PC-3 (cell line): ENCODE measurements around the gene PTGER2. TPM values are rescaled to one million over a fixed set of nuclear protein-coding genes. Genes with fewer than 3 reads are reported as not detected.
A peak's percentile ranks its signal among the peaks of the same experiment; 100 is the strongest.

ENCODE experiments used
- ATAC-seq: fragments of 200-7000 bp; cut with Tn5 transposase; 2 replicates; pipeline ENCODE4 v1.9.1; 2020; ENCODE audit warnings: mild to moderate bottlenecking, moderate library complexity
- BruUV-seq: library from RNA; stranded (reverse); fragments of 400-500 nt; replicated peaks from 2 replicates; lab custom pipeline; 2021; lab: Mats Ljungman, UMichigan
- CTCF ChIA-PET: fragments of 300-600 bp; sonication (Branson Sonifier 250); formaldehyde crosslinking; loops from one replicate; lab custom pipeline; 2022; ENCODE audit warnings: antibody characterized with exemption; lab: Charles Lee
- POLR2A ChIA-PET: fragments of 300-600 bp; sonication (Branson Sonifier 250); formaldehyde crosslinking; loops from one replicate; lab custom pipeline; 2022; ENCODE audit warnings: antibody characterized with exemption; ENCODE audit not compliant: unreplicated experiment; lab: Charles Lee
- DNase-seq: peaks from one replicate; pipeline ENCODE4 v3.0.0-alpha.2; 2015
- H2AFZ ChIP-seq: fragments of 300-600 bp; sonication (generic); 2 replicates; pipeline ENCODE4 v1.6.0; 2016; ENCODE audit warnings: antibody characterized with exemption, low read length
- H3F3A ChIP-seq: fragments of 300-600 bp; sonication (generic); one replicate; pipeline ENCODE4 v1.6.0; 2017; ENCODE audit warnings: antibody characterized with exemption, low read length, control low read depth, mild to moderate bottlenecking; ENCODE audit not compliant: unreplicated experiment
- H3K27ac ChIP-seq: fragments of 300-600 bp; sonication (generic); 2 replicates; pipeline ENCODE4 v1.5.1; 2016; ENCODE audit warnings: mild to moderate bottlenecking, low read length
- H3K27me3 ChIP-seq: fragments of 300-600 bp; sonication (generic); 2 replicates; pipeline ENCODE4 v1.6.1; 2016; ENCODE audit warnings: low read length, mixed read lengths
- H3K36me3 ChIP-seq: fragments of 300-600 bp; sonication (generic); 2 replicates; pipeline ENCODE4 v1.6.1; 2016; ENCODE audit warnings: low read depth, mixed run types, low read length, mixed read lengths
- H3K4me1 ChIP-seq: fragments of 300-600 bp; sonication (generic); 2 replicates; pipeline ENCODE4 v1.5.1; 2016; ENCODE audit warnings: low read length; ENCODE audit not compliant: insufficient read depth
- H3K4me2 ChIP-seq: fragments of 300-600 bp; sonication (generic); 2 replicates; pipeline ENCODE4 v1.6.0; 2016; ENCODE audit warnings: low read length
- H3K4me3 ChIP-seq: fragments of 300-600 bp; sonication (generic); 2 replicates; pipeline ENCODE4 v1.5.1; 2016; ENCODE audit warnings: mild to moderate bottlenecking, low read length, mixed read lengths
- H3K79me2 ChIP-seq: fragments of 300-600 bp; sonication (generic); 2 replicates; pipeline ENCODE4 v1.6.1; 2017; ENCODE audit warnings: low read length, mixed read lengths
- H3K9ac ChIP-seq: fragments of 300-600 bp; sonication (generic); 2 replicates; pipeline ENCODE4 v1.6.0; 2016; ENCODE audit warnings: mild to moderate bottlenecking, low read length
- H3K9me2 ChIP-seq: fragments of 300-600 bp; sonication (generic); replicated peaks from 2 replicates; pipeline ENCODE4 v1.6.1; 2016; ENCODE audit warnings: mixed run types, low read length, mixed read lengths
- H3K9me3 ChIP-seq: fragments of 300-600 bp; sonication (generic); 2 replicates; pipeline ENCODE4 v1.6.1; 2016; ENCODE audit warnings: low read length, mixed read lengths
- H4K20me1 ChIP-seq: fragments of 300-600 bp; sonication (generic); 2 replicates; pipeline ENCODE4 v1.6.1; 2016; ENCODE audit warnings: low read length, mixed read lengths
- EZH2 ChIP-seq: fragments of 300-600 bp; sonication (generic); IDR thresholded peaks from one replicate; pipeline ENCODE4 v1.6.1; 2017; ENCODE audit warnings: antibody characterized with exemption, mild to moderate bottlenecking, low read length; ENCODE audit not compliant: unreplicated experiment
- EZH2phosphoT487 ChIP-seq: fragments of 300-600 bp; sonication (generic); IDR thresholded peaks from 2 replicates; pipeline ENCODE4 v1.6.1; 2018; ENCODE audit warnings: mild to moderate bottlenecking, antibody characterized with exemption, low read length, borderline replicate concordance
- intact Hi-C: fragments of 100-400 bp; cut with micrococcal nuclease; formaldehyde crosslinking; loops from 2 replicates; pipeline ENCODE4 v1.9.0; 2023
- total RNA-seq: library from RNA; depleted of rRNA; stranded (reverse); fragments of >200 nt; gene quantifications from 2 replicates; pipeline ENCODE4 v1.2.3, GENCODE V29; 2014
- TF ChIP-seq, protein P1 (sequence below): fragments of 300-600 bp; sonication (generic); conservative IDR thresholded peaks from 2 replicates; pipeline ENCODE4 v1.5.1; 2017; ENCODE audit warnings: antibody characterized with exemption, low read depth, mild to moderate bottlenecking, low read length

Gene PTGER2
- total RNA-seq, 1 experiment from 2014 or later = 4.7 TPM

DNA sequence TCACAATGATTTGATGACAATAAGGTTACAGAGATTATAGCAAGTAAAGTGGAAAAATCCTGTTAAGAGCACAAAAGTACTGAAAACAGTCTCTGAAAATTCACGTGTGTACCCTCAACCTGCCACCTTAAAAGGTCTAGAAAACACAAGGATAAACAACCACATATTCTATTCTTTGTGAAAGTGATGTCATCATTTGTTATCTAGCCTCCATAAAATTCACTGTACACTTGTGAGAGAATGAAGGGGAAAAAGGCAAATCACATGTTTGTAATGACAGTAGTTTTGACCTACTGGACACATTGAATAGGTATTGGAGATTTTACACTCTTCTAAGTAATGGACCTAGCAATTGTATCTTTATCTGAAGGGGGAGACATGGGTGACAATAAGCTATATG lies 42.6 kb upstream of the PTGER2 start:
- ChIA-PET CTCF (no interaction called here), POLR2A (no interaction called here)
- no peak for ATAC-seq
- Histone ChIP-seq H3K27me3 (peaks cover 25% of the 10 kb centered on the region), H2AFZ (no peak overlapping the region), H3K27ac (no peak overlapping the region), H3K79me2 (no peaks in the 10 kb centered on the region), H3K4me1 (no peaks in the 10 kb centered on the region), H3K4me2 (no peak overlapping the region), H3F3A (no peaks in the 10 kb centered on the region), H3K4me3 (no peak overlapping the region), H3K36me3 (no peaks in the 10 kb centered on the region), H3K9ac (no peak overlapping the region), H3K9me2 (no peaks in the 10 kb centered on the region), H4K20me1 (no peaks in the 10 kb centered on the region), H3K9me3 (no peaks in the 10 kb centered on the region)
- no TSS peak for BruUV-seq
- no peak for DNase-seq
- intact Hi-C loops = loop anchor here (10.0 kb wide), 1 partner anchor 447 kb away; no protein-coding TSS in a partner anchor
- no peak for TF ChIP-seq EZH2
- TF ChIP-seq EZH2phosphoT487 = no peak
- TF ChIP-seq, protein P1, sequence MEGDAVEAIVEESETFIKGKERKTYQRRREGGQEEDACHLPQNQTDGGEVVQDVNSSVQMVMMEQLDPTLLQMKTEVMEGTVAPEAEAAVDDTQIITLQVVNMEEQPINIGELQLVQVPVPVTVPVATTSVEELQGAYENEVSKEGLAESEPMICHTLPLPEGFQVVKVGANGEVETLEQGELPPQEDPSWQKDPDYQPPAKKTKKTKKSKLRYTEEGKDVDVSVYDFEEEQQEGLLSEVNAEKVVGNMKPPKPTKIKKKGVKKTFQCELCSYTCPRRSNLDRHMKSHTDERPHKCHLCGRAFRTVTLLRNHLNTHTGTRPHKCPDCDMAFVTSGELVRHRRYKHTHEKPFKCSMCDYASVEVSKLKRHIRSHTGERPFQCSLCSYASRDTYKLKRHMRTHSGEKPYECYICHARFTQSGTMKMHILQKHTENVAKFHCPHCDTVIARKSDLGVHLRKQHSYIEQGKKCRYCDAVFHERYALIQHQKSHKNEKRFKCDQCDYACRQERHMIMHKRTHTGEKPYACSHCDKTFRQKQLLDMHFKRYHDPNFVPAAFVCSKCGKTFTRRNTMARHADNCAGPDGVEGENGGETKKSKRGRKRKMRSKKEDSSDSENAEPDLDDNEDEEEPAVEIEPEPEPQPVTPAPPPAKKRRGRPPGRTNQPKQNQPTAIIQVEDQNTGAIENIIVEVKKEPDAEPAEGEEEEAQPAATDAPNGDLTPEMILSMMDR = no peak

DNA sequence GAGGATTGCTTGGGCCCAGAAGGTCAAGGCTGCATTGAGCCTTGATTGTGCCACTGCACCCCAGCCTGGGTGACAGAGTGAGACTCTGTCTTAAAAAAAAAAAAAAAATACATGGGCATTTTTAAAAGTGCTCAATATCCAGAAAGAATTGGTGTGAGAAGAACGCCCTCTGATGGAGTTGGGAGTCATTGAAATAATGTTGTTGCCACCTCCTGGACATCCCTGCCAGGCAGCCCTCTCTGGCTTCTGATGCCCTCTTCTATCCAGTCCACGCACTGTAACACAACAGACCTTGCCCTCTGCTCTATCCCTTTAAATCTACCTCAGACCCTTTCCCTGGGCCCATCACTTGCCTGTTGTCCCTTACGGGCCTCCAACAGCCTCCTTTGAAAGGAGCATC lies 41.7 kb upstream of the PTGER2 start:
- H3K4me2 ChIP-seq = no peak overlapping the region
- no peaks in the 10 kb centered on the region; the same call in 1 of the 2 replicates for H3K4me1 ChIP-seq
- CTCF ChIA-PET = no interaction called here
- H3K9me2 ChIP-seq = no peaks in the 10 kb centered on the region
- ATAC-seq (peak; percentile 85), DNase-seq (peak; percentile 80)
- intact Hi-C loops = loop anchor here (1.0 to 10.0 kb wide), 3 partner anchors 126 to 448 kb away; no protein-coding TSS in a partner anchor
- H3K79me2 ChIP-seq = no peaks in the 10 kb centered on the region
- H3K9ac ChIP-seq = no peak overlapping the region
- no TSS peak for BruUV-seq
- H3K36me3 ChIP-seq = no peaks in the 10 kb centered on the region
- H4K20me1 ChIP-seq = no peaks in the 10 kb centered on the region
- TF ChIP-seq, protein P1 = peak; percentile 75
- TF ChIP-seq EZH2phosphoT487 (no peak), EZH2 (no peak)
- H3K27me3 ChIP-seq = peaks cover 23% of the 10 kb centered on the region
- H2AFZ ChIP-seq = no peak overlapping the region
- H3K27ac ChIP-seq = no peak overlapping the region
- H3F3A ChIP-seq = no peaks in the 10 kb centered on the region
- H3K4me3 ChIP-seq = no peak overlapping the region
- no peaks in the 10 kb centered on the region for H3K9me3 ChIP-seq
- POLR2A ChIA-PET = no interaction called here

DNA sequence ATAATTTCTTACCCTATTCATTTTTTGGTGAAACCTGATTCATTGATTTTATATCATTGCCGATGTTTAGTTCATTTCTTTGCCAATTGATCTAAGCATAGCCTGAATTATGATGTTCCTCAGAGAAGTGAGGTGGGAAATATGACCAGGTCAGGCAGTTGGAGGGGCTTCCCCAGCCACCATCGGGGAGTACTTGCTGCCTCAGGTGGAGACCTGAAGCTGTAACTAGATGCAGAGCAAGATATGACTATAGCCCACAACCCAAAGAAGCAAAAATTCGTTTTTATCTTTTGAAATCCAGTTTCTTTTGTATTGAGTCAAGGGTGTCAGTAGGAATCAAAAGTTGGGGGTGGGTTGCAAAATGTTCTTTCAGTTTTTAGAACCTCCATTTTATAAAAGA lies 38.7 kb upstream of the PTGER2 start:
- Histone ChIP-seq H3K4me2 (no peak overlapping the region), H2AFZ (no peak overlapping the region), H3F3A (peaks cover 4% of the 10 kb centered on the region), H3K27ac (no peak overlapping the region), H3K79me2 (no peaks in the 10 kb centered on the region), H3K27me3 (no peaks in the 10 kb centered on the region), H3K36me3 (no peaks in the 10 kb centered on the region), H4K20me1 (no peaks in the 10 kb centered on the region), H3K4me1 (peaks cover 11% of the 10 kb centered on the region), H3K9ac (no peak overlapping the region), H3K9me2 (no peaks in the 10 kb centered on the region), H3K4me3 (no peak overlapping the region), H3K9me3 (no peaks in the 10 kb centered on the region)
- no peak for ATAC-seq
- BruUV-seq = no TSS peak
- TF ChIP-seq, protein P1 = no peak
- no peak for TF ChIP-seq EZH2phosphoT487
- ChIA-PET POLR2A (no interaction called here), CTCF (no interaction called here)
- no peak for DNase-seq
- intact Hi-C loops = loop anchor here (10.0 kb wide), 1 partner anchor 451 kb away; no protein-coding TSS in a partner anchor
